Occipital lobe (tissue), 2 donors: ENCODE results near the gene FCRLA. TPM values are rescaled to one million over a fixed set of nuclear protein-coding genes. Genes with fewer than 3 reads are reported as not detected.
"Not testable (repeated sequence)": the region's sequence is repeated elsewhere in the genome, so short reads cannot be mapped to it uniquely, and the experiment has no call there.

Source experiments
- DNase-seq: peaks from one replicate; lab custom pipeline; 2025; lab: John Stamatoyannopoulos, UW
- total RNA-seq: library from RNA; depleted of rRNA; stranded (reverse); fragments of >200 nt; gene quantifications from one replicate; pipeline ENCODE4 v1.2.3, GENCODE V29; 2014

Gene FCRLA, protein sequence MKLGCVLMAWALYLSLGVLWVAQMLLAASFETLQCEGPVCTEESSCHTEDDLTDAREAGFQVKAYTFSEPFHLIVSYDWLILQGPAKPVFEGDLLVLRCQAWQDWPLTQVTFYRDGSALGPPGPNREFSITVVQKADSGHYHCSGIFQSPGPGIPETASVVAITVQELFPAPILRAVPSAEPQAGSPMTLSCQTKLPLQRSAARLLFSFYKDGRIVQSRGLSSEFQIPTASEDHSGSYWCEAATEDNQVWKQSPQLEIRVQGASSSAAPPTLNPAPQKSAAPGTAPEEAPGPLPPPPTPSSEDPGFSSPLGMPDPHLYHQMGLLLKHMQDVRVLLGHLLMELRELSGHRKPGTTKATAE
- total RNA-seq, result not detected

DNA sequence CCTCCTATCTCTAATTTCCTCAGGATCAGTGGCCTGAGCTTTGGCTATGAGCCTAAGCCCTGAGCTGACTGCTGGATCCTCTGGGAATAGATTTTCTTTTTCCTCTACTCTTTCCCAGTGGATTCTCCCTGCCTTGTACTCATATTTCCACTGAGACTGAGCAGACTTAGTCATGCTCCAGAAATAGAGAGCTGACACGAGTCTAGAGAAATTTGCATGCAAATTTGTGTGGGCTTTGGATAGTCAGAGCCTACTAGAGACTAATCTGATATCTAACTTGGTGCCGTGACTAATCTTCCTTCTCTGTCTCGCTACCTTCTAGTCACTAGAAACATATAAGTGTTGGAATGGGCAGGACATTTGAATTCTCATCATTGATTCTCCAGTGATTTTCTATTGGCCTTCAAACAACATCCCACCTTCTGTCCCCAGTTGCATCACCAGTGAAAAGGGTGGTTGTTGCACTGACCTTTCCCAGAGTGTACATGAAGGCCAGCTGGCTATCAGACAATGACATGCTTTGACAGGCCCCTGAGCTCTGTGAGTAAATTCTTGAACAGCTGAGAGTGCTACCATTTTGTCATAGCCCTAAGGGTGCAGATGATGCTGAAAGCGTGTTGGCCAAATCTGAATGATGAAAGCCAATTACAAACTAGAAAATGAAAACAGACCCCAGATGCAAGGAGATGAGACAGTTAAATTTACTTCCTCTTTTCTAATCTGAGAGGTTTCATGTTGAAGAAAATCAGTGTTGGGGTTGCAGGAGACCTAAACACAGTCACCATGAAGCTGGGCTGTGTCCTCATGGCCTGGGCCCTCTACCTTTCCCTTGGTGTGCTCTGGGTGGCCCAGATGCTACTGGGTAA lies at the start of gene FCRLA:
Gene FCRLA (plus strand): TSS at position 748 of the 866 bp plus-strand sequence. CDS start 36 bp downstream, at position 784.
- peak; percentile 15 for DNase-seq

DNA sequence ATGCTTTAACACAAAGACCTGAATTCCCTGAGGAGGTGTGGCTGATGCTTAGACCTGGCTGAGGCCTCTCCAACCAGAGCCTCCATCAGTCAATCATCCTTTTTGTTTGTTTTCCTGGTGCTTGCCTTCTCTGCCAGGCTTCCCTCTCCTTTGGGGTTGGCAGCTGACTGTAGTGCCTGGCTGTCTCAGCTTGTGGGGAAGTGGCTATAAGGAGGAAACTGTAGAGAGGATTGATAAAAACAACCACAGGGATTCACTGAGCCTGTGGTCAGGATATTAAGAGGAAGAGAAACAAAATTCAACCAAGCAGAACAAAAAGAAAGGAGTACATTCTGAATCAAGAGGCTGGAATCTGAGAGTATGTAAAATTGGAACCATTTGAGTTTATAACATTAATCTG lies 48.5 kb upstream of the FCRLA start:
- DNase-seq, result not testable (repeated sequence)

DNA sequence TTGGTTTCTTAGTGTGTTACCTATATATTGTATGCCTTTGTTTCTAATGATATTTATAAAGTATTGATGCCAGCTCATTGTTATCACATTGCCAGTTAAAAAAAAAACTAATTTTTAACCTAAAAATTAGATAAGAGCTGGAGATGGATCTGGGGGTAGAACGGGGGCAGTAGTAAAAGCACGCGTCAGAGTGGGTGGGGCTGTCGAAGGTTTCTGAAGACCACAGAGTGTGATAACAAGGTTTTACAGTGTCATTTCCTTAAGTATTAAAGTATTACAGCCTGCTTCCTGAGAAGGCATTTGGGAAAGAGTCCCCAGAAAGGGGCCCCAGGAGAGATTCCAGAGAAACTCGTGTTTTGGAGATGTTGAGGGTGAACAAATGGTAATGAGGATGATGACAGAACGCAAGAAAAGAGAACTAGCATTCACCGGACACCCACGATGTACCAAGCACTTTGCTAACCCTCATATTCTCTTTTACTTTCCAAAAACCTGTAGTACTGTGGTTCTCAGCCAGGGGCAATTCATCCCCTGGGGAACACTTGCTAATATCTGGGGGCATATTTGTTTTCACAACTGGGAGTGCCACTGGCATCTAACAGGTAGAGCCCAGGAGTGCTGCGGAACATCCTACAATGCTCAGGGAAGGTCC lies 45.2 kb upstream of the FCRLA start:
- DNase-seq, result not testable (repeated sequence)

DNA sequence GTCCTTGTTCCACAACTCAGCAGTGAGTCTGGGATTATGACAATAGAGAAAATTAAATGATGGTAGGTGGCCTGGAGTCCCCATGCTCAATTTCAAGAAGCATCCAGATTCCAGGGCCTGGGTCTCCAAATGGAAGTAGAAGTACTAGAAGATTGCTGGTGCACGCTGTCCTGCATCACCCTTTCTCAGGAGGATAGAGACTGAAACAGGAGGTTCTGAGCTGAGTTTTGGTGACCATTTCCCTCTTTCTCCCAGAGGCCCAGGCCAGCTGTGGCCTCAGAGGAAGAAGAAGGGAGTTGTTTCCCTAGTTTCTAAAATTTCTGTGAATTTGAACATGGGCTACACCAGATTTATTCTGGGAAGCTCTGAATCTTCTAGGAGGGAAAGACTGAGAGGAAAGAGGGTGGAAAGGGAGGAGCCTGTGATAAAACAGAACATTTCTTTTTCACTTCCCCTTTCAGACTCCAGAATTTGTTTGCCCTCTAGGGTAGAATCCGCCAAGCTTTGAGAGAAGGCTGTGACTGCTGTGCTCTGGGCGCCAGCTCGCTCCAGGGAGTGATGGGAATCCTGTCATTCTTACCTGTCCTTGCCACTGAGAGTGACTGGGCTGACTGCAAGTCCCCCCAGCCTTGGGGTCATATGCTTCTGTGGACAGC lies 44.2 kb upstream of the FCRLA start, which contains the start of gene FCGR2B:
Gene FCGR2B (plus strand): TSS at position 460 of the 656 bp plus-strand sequence. CDS start 99 bp downstream, at position 559.
- DNase-seq, result not testable (repeated sequence)

DNA sequence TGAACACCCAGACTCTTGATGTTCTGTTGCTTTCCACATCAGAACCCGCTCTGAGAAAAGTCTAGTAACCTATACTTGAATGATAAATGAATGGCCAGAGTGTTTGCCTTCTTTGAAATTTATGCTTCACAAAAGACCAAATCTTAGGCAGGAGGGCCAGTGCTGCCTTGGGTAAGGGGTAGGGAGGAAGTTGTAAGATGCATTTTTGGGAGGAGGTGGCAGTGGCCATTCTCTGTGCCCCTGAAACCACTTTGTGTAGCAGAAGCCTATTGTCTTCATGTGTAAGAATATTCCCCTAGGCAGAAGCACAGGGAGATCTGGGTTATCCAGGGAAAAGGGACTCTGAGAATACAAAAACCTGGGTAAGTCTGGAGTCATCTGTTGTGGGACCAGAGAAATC lies 43.5 kb upstream of the FCRLA start:
- not testable (repeated sequence) for DNase-seq

DNA sequence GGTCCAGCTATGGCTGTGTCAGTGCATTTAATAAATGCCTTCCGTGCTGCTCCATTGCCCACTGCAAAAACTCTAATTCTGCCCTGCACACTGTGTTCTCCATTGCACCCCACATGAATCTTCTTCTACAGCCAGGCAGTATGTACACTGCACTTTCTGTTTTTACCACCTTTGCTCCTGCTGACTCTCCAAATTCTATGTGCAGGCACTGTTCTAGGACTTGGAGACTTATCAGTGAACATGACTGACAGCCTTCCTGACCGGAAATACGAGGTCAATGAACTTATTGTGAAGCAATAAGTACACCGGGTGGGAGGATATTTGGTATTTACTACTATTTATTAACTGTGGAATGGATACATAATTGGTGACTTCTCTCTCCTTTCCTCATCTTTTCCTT lies 42.3 kb upstream of the FCRLA start:
- DNase-seq, result not testable (repeated sequence)

DNA sequence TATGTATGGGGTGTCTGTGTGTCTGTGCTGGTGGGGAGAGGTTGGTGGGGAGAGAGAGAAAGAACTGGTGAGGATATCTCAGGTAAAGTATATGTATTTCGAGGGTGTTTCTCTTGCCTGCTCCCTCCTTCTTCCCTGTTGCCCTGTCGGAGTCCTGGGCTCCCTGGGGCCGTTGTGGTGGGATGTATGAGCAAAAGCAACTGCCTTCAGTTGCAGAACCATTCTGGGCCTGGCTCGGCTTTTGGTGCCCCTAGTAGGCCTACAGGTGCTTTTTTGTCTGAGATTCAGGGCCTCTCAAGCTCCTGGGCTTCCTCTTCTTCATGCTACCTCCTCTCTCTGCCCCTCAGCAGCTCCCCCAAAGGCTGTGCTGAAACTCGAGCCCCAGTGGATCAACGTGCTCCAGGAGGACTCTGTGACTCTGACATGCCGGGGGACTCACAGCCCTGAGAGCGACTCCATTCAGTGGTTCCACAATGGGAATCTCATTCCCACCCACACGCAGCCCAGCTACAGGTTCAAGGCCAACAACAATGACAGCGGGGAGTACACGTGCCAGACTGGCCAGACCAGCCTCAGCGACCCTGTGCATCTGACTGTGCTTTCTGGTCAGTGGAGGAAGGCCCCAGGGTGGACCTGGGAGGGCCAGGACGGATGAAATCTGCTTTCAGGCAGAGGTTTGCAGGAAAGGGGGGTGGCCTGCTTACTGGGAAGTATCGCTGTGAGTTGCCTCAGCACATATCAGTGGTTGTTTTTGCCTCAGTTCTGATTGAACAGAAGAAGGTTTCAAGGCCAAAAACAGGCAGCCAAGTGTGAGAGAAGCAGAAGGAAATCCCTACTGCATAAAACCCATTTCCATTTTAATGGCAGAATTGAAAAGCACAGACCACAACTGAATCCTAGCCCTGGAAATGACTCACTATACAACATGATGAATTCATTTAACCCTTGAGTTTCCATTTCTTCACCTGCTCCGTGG lies 35.7 kb upstream of the FCRLA start:
- not testable (repeated sequence) for DNase-seq

DNA sequence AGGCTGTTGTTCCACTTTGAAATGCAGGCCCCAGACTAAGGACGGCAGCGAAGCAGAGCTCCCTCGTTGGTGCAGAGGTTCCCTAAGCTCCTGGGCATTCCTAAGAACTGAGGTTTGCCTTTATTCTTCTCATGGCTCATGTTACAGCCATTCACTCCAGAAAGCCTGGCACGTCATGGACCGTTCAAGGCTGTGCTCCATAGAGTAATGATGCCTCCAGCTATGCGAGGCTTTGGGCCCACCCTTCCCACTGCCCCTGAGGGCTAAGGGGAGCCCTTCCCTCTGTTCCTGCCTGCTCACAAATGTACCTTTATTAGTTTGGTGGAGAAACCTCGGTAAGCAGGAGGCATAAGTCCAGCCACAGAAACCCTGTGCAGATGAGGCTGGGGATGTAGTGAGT lies 33.6 kb upstream of the FCRLA start:
- DNase-seq, result not testable (repeated sequence)

DNA sequence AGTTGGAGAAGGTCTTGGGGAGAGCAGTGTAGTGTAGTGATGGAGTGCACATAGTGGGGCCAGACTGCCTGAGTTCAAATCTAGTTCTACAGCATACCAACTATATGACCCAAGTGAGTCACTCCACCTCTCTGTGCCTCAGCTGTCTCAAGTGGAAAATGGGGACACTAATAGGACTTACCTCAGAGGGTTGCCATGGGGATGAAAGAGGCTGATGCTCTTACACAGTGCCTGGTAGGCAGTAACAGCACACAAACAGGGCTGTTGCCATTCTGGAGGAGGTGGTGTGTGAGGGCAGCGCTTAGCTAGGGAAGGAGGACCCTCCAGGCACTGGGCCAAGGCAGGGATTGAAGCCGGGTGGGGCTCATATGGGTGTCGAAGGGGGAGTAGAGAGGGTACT lies 32.6 kb upstream of the FCRLA start:
- DNase-seq, result not testable (repeated sequence)

DNA sequence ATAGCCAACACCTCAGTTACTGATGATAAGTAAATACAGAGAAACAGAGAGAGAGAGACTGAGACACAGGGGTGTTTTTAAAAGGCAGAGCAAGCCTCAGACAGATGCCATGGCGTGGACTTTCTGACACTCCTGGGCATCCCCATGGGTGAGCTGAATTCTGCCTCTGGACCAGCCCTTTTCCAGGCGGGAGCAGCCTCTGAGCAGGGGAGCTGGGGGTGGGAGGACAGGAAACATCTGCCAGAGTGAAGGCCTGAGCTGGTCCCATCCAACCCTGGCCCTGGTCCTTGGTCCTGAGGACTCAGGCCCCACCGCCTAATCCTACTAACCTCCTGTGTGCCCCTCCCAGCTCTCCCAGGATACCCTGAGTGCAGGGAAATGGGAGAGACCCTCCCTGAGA lies 32.1 kb upstream of the FCRLA start:
- not testable (repeated sequence) for DNase-seq

DNA sequence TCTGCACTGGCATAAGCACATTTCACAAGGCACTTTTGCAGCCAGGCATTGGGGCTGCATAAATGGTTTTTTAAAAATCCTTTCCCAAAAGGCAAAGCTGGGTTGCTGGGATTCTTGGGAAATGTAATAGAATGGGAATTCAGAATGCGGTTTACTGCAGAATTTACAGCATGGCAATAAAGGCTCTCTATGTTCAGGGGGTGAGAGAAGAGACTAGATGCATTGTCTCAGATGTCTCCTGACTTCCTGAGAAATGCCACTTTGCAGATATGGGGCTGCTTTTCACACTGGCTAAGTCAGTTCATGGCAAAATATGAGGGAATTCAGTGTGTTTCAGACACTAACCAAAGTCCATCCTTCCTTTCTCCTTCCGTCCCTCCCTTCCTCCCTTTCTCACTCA lies 30.6 kb upstream of the FCRLA start:
- DNase-seq, result no peak

DNA sequence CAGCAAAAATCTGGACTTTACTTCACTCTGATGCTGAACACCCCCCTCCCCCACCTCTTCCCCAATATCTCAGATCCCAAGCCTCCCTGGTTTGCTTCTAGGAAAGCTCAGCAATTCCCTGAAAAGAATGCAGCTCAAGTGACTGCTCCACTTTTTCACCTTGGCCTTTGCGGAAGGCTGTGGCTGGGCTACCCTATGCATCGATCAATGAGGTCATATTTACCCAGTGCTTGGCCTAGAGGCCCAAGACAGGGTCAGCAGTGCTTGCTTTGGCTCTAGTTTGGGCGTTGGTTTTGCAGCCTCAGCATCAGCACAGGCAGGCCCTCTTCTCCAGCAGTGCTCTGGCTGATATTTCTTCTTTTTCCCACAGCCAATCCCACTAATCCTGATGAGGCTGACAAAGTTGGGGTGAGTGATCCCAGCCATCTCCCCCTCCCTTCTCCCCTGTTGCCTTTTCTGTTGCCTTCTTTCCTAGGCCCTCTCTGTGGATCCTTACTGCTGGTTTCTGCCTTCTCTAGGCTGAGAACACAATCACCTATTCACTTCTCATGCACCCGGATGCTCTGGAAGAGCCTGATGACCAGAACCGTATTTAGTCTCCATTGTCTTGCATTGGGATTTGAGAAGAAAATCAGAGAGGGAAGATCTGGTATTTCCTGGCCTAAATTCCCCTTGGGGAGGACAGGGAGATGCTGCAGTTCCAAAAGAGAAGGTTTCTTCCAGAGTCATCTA lies 29.9 kb upstream of the FCRLA start:
- DNase-seq, result no peak

DNA sequence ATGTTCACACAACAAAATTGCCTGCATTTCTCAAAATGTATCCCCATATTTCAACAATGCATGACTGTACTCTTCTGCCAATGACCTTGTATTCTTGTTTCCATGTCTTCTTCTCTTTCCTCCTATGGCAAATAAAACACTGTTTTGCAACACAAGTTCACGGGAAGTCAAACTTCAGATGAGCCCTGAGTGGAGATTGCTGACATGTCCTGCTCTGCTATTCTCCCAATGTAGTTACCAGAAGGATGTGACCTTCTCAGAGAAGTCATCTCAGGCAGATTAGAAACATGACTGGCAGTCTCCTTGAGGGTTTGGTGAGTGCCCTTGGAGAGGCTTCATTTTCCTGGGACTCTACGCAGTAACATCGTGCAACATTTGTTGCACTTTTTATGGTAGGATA lies 28.5 kb upstream of the FCRLA start:
- no peak for DNase-seq

DNA sequence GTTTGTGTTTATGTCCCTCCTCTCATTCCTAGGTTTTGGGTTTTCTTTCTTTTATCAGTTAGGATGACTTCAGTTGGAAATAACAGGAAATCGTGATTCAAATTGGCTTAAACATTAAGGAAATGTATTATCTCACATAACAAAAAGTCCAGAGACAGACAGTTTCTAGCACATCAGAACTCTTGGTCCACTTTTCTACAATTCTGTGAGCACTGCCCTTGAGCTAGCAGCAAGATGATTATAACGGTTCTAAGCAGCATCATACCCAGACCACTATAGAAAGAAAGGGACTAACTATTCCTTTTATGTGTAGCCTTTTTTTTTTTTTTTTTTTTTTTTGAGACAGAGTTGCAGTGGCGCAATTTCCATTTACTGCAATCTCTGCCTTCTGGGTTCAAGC lies 25.1 kb upstream of the FCRLA start:
- DNase-seq, result no peak

DNA sequence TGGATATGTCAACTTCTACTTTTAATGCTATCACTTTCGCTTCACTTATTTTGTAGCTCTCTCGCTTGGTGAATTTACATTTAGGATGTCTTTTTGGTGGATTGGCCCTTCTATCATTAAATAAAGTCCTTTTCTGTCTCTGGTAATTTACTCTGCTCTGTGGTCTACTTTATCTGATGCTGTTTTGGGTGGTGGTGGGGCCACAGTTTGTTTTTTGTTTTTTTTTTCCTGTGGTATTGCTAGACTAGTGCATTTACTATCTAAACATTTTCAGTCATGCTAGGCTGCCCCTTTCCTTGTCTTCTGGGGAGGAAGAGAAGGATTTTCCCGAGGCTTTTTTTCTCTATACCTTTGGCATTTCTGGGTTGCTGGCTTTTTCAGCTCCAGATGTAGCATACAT lies 18.1 kb upstream of the FCRLA start:
- DNase-seq, result no peak

DNA sequence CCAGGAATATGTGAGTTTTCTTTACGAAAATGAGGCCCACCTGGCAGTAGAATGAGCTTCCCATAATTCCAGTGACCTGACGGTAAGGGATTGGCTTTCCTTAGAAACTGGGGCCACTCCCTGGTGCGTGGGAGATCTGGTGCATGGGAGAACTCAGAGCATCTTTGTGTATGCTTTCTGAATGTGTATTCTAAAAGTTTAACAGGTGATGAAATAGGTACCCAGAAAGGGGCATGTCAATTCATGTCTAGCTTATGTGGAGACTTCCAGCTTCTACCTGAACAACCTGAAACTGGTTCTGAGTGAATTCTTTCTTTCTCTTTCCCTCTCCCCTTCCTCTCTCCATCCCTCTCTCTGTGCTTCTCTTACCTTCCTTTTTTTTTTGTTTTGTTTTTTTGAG lies 15.2 kb upstream of the FCRLA start:
- DNase-seq, result no peak

DNA sequence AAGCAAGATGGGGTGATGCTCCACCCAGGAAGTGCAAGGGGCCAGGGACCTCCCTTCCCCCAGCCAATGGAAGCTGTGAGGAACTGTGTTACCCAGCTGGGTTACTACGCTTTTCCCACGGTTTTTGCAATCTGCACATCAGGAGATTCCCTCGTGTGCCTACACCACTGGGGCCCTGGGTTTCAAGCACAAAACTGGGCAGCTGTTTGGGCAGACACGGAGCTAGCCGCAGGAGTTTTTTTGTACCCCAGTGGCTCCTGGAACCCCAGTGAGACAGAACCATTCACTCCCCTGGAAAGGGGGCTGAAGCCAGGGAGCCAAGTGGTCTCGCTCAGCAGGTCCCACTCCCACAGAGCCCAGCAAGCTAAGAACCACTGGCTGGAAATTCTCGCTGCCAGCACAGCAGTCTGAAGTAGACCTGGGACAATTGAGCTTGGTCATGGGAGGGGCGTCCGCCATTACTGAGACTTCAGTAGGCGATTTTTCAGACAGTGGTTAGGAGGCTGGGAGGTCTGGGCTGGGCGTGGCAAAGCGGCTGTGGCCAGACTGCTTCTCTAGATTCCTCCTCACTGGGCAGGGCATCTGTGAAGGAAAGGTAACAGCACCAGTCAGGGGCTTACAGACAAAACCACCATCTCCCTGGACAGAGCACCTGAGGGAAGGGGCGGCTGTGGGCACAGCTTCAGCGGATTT lies 13.9 kb upstream of the FCRLA start:
- DNase-seq, result not testable (repeated sequence)

DNA sequence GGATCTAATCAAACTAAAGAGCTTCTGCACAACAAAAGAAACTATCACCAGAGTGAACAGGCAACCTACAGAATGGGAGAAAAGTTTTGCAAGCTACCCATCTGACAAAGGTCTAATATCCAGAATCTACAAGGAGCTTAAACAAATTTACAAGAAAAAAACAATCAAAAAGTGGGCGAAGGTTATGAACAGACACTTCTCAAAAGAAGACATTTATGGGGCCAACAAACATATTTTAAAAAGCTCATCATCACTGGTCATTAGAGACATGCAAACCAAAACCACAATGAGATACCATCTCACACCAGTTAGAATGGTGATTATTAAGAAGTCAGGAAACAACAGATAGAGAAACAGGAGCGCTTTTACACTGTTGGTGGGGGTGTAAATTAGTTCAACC lies 8.7 kb upstream of the FCRLA start:
- not testable (repeated sequence) for DNase-seq

DNA sequence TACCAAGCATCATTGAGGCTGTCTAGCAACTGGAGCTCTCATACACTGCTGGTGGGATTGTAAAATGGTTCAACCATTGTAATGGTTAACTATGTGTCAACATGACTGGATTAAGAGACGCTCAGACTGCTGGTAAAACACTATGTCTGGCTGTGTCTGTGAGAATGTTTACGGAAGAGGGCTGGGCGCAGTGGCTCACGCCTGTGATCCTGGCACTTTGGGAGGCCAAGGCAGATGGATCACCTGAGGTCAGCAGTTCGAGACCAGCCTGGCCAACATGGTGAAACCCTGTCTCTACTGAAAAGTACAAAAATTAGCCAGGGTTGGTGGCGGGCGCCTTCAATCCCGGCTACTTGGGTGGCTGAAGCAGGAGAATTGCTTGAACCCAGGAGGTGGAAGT lies 4.8 kb upstream of the FCRLA start:
- DNase-seq, result no peak
